ENCODE data around the gene DNAH5. TPM values are rescaled to one million over a fixed set of nuclear protein-coding genes. Genes with fewer than 3 reads are reported as not detected.

The DNAH5 gene
- total and polyA plus RNA-seq, 12 donors: 0.06 to 1.4 (median 0.26) TPM

DNA sequence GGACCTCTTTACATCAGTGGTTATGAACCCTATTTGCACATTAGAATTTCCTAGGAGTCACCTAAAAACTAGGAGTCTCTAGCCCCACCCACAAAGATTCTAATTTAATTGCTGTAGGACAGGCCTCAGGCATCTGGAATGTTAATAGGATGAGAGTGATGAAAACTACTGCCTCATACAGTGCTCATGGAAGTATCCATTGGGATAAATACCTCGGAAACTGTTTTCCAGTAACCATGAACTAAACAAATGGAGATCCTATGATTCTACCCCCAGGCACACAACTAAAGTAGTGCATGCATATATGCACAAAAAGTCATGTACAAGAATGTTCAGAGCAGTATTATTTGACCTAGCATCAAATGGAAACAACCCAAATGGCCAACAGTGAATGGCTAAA, 286.3 kb downstream of the DNAH5 start:
- intact Hi-C loops (cut with DNase I): no loop called here
- Histone ChIP-seq H3K36me3 (replicated peaks in 1 of 2) (no peaks in the 10 kb centered on the region), H3K27me3 (no peaks in the 10 kb centered on the region), H3K4me1 (replicated peaks in 1 of 2) (no peaks in the 10 kb centered on the region), H3K9me3 (replicated peaks in 1 of 3) (no peaks in the 10 kb centered on the region), H3K4me3 (no peak overlapping the region), H3K27ac (no peak overlapping the region)
- DNase-seq: no peak
- TF ChIP-seq POLR2A (IDR thresholded peaks at IDR 0.05) (no peak), CTCF (IDR thresholded peaks at IDR 0.05) (no peak)
- 75 to 93% (median 77%) methylated on average over 1 of the region's 1 CpG for WGBS, 4 donors

- TF ChIP-seq POLR2A (IDR thresholded peaks at IDR 0.05): no peak
- no peak for TF ChIP-seq CTCF (IDR thresholded peaks at IDR 0.05)
- intact Hi-C loops (cut with DNase I): no loop called here
- no peaks in the 10 kb centered on the region for H3K36me3 ChIP-seq (replicated peaks in 1 of 2)
Observed at GRCh38 chr5:13653709-13654108, 290.8 kb downstream of the DNAH5 start.

GRCh38 chr5:13649656-13650055, 294.8 kb downstream of the DNAH5 start:
- Histone ChIP-seq H3K27ac (no peak overlapping the region), H3K36me3 (replicated peaks in 1 of 2) (no peaks in the 10 kb centered on the region)
- intact Hi-C loops (cut with DNase I): no loop called here

More at GRCh38 chr5:13653709-13654108, 290.8 kb downstream of the DNAH5 start:
- 54 to 57% (median 55%) methylated on average over 2 of the region's 2 CpGs for whole genome bisulfite sequencing, 4 donors
- Histone ChIP-seq H3K4me3 (no peak overlapping the region), H3K27me3 (no peaks in the 10 kb centered on the region), H3K4me1 (replicated peaks in 1 of 2) (no peaks in the 10 kb centered on the region), H3K9me3 (replicated peaks in 1 of 3) (no peaks in the 10 kb centered on the region), H3K27ac (no peak overlapping the region)
- no peak for DNase-seq

GRCh38 chr5:13648822-13649221, 295.7 kb downstream of the DNAH5 start:
- DNase-seq: no peak
- no peak overlapping the region for H3K27ac ChIP-seq
- H3K36me3 ChIP-seq (replicated peaks in 1 of 2): no peaks in the 10 kb centered on the region
- 65 to 81% (median 67%) methylated on average over 3 of the region's 3 CpGs for WGBS, 4 donors
- H3K27me3 ChIP-seq: no peaks in the 10 kb centered on the region
- TF ChIP-seq POLR2A (IDR thresholded peaks at IDR 0.05) (no peak), CTCF (IDR thresholded peaks at IDR 0.05) (no peak)
- H3K4me3 ChIP-seq: no peak overlapping the region
- no peaks in the 10 kb centered on the region for H3K9me3 ChIP-seq (replicated peaks in 1 of 3)
- no peaks in the 10 kb centered on the region for H3K4me1 ChIP-seq (replicated peaks in 1 of 2)
- intact Hi-C loops (cut with DNase I): no loop called here

More at GRCh38 chr5:13649656-13650055, 294.8 kb downstream of the DNAH5 start:
- no peak for TF ChIP-seq CTCF (IDR thresholded peaks at IDR 0.05)
- no peak for TF ChIP-seq POLR2A (IDR thresholded peaks at IDR 0.05)
- H3K4me3 ChIP-seq: no peak overlapping the region
- DNase-seq: no peak
- H3K4me1 ChIP-seq (replicated peaks in 1 of 2): no peaks in the 10 kb centered on the region
- no peaks in the 10 kb centered on the region for H3K27me3 ChIP-seq
- no peaks in the 10 kb centered on the region for H3K9me3 ChIP-seq (replicated peaks in 1 of 3)

All from adrenal gland (tissue), 12 donors.